HG02973 (cell line): ENCODE measurements around the gene NUP43.
"Not testable (repeated sequence)": the region's sequence is repeated elsewhere in the genome, so short reads cannot be mapped to it uniquely, and the experiment has no call there.

Experiments used
- ATAC-seq: cut with Tn5 transposase; IDR thresholded peaks from one replicate; pipeline ENCODE4 v1.9.1; 2021; ENCODE audit warnings: moderate library complexity; ENCODE audit not compliant: unreplicated experiment

Gene NUP43

DNA sequence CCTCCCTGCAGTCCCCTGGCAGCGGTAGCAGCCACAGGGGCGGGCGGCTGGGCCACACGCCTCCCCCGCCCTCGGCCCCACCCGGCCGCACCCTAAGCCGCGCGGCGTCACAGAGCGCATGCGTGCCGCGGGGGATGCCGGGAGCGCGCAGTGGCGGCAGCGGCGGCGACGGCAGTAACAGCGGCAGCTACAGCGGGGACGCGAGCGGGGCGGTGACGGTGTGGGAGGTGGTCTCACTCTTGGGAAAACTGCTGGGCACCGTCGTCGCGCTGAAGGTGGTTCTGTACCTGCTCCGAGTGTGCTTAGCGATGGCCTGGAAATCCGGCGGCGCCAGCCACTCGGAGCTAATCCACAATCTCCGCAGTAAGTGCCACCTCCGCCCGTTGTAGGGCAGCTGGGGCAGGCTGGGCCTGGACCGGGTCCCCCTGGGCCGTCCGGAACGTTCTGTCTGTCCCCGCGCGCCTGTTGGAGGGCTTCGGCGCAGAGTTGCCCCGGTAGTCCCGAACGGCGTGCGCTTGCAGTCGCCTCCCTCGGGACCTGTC, 3.3 kb upstream of the NUP43 start, which contains the start of gene PCMT1:
PCMT1 (plus strand) TSS at position 148 of the 542 bp plus-strand sequence; CDS start at position 309, 161 bp downstream.
- peak; percentile 74 for ATAC-seq

DNA sequence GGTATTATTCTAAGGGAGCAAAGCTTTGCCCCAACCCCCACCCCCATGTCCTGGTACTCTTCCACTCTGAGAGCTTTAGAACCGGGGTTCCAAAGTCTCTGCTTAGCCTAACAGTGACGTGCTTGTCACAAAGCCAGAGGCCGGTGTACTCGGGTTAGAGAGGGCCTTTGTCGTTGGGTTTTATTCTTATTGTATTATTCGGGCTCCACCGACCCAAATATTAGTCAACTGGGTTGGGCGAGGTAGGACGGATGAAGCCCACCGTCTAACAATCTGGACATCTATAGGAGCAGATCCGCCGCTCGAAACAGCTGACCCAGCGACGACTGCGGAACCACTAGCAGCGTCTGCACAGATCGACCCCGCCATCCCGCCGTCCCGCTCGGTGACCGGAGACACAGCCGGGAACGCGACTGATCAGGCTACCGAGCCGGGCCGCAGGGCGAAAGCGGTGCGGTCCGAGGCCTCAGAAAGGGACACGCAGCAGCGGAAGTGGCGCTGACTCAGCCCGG, 2.8 kb upstream of the NUP43 start:
- ATAC-seq = peak; percentile 1

DNA sequence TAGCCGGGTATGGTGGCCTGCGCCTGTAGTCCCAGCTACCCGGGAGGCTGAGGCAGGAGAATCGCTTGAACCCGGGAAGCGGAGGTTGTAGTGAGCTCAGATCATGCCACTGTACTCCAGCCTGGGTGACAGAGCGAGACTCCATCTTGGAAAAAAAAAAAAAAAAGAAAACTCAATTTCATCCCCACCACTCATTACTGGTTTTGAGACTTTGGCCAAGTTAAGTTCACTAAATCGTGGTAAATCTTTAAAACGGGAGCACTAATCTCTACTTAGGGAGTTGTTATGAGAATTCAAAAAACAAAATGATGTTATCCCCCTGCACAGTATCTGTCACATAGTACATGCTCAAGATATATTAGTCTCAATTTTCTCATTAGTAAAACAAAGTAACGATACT, 1.1 kb downstream of the NUP43 start:
- not testable (repeated sequence) for ATAC-seq

DNA sequence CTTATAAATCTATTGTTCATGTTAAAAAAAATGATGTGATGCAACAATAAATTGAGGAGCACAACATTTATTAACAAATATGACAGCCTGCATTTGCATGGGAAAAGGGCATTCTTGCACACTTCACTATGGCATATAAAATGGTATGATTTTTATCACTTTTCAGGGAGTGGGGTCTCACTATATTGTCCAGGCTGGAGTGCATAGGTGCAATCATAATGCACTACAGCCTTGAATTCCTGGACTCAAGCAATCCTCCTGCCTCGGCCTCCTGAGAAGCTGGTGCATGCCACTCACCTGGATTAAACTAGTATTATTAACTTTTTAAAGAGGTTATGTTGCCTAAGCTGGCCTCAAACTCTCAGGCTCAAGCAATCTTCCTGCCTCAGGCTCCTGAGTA, 11.4 kb downstream of the NUP43 start:
- no peak for ATAC-seq

DNA sequence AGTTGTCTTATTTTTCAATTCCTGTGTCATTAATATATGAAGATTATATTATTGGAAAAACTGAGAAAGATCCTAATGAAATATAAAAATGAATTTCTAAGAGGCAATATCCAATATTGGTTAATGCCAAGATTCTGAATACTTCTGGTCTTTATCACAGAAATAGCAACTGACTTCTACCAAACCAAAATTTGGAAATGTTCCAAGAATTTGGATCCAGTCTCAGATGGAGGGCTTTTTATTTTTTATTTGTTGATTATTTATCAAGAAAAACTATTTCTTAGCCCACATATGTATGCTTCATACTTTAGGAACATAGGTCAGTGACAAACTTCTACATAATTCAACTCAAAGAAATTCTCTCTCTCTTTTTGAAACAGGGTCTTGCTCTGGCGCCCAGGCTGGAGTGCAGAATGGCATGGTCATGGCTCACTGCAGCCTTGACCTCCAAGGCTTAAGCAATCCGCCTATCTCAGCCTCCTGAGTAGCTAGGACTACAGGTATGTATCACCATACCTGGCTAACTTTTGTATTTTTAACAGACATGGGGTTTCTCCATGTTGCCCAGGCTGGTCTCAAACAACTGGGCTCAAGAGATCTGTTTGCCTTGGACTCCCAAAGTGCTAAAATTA, 13.1 kb downstream of the NUP43 start:
- no peak for ATAC-seq

DNA sequence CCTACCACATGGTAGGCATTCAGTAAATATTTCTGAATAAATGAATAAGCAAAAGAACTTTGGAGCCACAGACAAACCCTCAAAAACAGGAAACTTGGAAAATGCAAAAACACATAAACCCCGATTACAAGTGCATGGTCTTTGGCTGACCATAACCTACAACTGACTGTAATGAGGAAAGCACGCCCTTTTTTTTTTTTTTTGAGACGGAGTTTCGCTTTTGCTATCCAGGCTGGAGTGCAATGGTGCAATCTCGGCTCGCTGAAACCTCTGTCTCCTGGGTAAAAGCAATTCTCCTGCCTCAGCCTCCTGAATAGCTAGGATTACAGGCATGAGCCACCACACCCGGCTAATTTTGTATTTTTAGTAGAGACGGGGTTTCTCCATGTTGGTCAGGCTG, 16.5 kb downstream of the NUP43 start:
- ATAC-seq = no peak

DNA sequence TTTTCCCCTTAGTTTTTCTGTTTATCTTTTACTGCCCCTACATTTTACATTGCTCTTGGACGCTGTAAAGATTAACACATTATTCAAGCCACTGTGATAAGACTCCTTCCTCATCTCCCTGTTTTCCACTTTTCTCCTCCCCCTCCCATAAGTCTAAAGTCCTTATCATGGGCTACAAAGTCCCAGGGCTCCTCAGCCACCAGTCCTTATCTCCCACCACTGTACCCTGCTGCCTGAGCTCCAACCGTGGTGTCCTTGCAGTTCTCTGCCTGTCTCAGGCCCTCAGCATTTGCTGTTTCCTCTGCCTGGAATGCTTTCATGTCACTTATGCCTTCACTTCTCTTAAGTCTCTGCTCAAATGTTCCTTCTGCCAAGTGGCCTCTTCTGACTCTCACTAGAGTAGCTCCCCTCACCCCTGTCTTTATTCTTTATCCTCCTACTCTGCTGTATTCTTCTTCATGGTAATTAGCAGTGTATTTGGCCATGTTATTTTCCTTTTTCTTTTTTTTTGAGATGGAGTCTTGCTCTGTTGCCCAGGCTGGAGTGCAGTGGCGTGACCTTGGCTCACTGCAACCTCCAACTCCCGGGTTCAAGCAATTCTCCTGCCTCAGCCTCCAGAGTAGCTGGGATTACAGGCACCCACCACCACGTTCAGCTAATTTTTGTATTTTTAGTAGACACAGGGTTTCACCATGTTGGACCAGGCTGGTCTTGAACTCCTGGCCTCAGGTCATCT, 17.7 kb downstream of the NUP43 start:
- ATAC-seq = no peak

DNA sequence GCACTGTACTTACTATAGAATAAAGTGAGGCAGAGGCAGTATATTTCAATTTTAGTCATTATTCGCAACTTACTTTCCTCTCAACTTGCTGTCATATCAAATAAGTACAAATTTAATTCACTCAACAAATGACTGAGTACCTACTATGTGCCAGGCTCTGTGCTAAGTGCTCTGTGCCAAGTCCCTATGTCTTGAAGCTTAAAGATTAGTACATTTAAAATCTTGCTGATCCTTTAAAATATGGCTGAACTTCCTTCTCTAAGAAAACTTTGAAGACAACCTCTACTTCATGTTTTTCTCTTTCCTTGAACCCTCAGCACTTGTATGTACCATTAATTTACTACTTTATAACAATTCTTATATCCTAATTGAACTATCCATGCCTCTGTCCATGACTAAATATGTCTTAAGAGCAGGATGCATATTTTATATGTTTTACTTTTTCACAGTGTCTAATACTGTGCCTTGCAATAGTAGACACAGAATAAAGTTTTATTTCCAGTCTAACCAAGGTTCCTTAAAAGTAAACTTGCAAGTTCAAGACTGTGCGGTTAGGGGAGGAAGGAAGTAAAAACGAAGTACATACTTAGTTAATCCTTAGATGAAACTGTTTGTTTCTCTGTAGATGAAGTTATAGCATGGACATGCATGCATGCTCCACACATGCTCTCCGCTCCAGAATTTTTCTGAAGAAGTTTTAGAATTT, 18.4 kb downstream of the NUP43 start:
- no peak for ATAC-seq

DNA sequence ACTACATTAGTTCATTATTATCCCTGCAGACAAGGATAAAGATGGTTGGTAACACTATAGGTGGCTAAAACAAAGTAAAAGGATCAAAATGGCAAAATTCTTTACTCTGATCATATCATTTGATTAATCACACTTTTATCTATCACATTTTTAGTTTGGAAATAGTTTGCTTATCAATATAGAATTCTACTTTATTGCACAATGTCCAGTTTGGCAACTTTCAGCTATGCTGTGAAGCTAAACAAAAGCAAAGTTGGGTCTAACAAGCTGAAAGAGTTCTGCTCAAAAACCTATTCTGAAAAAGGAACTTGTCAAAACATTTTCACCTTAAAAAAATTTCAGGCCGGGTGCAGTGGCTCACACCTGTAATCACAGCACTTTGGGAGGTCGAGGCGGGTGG, 20.5 kb downstream of the NUP43 start:
- no peak for ATAC-seq

DNA sequence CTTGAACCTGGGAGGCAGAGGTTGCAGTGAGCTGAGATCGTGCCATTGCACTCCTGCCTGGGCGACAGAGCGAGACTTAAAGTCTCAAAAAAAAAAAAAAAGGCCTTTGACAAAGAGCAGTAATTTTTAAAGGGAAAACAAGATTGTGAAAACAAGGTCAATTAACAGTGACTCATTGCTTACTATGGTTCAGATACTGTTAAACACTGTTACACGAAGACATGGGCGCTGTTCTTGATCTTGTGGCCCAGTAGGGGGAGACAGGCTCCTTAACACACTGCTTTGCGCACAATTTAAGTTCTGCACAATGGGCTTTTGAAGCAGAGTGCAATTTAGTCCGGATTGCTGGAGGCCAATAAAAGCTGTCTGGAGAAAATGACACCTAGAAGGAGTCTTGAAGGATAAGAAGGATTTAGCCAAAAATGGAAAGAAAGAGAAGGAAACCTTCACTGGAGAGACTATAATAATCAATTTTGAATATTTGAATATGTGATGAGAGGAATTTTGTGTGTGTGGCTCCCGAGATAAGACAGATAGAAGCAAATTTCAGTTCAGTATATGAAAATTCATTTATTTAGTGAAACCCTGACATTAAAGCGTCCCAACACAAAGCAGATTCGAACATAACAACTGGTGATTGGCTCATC, 22.4 kb downstream of the NUP43 start:
- ATAC-seq = peak; percentile 51

DNA sequence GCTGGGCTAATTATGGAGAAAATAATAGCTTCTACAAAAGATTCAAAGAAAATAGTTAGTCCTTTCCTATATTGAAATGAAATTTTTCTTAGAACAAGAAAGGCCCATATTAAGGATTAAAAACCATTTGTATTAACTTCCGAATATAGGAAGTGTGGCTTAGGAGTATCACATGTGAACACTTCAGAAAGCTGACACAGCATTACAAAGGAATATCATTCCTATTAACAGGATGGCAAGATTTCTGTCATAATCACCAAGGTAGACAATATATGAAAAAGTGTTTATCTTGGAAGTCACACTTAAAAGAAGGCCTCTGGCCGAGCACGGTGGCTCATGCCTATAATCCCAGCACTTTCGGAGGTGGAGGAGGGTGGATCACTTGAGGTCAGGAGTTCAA, 23.1 kb downstream of the NUP43 start:
- no peak for ATAC-seq

DNA sequence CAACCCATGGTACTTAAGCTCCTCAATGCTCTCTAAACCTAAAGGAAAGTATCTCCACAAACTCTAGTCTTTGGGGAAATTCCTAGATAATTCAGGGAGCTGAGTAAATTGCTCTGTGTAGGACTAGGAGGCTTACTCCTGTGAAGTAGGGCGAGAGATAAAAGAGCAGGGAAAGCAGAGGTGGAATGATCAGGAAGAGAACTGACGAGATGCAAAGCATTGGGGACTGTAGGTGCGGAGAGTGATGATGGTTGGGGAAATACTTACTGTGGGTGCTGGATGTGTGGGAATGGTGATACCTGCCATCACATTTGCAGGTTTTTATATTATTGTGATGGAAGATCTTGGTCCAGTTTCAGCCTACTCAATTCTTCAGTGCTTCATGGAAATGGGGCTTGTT, 26.8 kb downstream of the NUP43 start:
- no peak for ATAC-seq

DNA sequence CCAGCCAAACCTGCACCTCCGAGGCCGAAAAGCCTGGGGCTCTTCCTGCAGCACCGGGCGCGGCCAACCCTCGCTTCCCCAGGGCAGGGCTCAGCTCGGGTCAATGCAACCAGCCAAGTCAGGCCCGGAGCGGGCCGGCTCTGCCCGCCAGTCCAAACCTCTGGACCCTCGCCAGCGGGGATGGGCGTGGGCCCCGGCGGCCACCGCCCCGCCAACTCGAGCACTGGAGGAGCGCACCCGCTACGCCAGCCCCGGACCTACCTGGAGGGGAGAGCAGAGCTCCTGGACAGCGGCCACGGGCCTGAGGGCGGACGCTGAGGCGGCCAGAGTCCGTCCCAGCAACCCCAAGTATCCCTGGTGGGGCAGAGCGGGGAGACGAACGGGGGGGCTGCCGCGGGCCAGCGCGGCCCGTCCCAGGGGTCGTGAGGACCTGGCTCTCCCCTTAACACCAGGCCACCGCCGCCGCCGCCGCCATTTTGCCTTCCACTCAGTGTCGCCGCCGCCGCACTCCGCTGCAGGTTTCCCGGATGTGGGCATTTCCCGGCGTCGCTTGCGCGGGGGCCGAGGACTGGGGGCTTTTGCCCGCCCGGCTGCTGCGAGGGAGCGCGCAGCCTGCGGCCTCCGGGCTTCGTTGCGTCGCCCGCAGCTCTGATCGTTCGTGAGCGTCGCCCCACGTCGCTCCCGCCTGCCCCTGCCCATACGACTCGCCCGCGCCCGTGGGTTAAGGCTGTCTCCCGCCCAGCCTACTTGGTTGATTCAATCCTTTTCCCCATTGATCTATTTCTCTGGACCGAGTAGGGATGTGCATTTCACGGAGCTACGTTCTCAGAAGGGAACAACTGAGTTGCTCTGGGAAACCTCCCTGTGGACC, 28.5 kb downstream of the NUP43 start, which contains the start of gene LATS1:
LATS1 (minus strand) TSS at position 514 of the 871 bp plus-strand sequence. CDS start 15,975 bp downstream, outside the sequence.
- ATAC-seq = peak; percentile 83

DNA sequence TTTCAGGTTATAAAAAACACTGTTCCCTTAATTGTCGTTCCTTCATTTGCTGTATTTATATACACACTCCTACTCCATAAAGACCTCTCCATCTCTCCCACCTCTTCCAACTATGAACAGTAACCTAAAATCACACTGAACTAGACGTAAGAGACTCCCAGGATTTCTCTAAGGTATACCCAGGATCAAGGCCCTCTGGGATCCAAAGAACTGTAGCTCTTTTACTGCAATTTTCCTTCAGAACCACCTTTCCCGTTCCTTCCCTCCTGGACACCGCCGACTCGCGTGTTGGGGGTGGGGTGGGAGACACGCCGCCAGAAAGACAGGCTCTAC, 29.1 kb downstream of the NUP43 start:
- ATAC-seq = no peak

DNA sequence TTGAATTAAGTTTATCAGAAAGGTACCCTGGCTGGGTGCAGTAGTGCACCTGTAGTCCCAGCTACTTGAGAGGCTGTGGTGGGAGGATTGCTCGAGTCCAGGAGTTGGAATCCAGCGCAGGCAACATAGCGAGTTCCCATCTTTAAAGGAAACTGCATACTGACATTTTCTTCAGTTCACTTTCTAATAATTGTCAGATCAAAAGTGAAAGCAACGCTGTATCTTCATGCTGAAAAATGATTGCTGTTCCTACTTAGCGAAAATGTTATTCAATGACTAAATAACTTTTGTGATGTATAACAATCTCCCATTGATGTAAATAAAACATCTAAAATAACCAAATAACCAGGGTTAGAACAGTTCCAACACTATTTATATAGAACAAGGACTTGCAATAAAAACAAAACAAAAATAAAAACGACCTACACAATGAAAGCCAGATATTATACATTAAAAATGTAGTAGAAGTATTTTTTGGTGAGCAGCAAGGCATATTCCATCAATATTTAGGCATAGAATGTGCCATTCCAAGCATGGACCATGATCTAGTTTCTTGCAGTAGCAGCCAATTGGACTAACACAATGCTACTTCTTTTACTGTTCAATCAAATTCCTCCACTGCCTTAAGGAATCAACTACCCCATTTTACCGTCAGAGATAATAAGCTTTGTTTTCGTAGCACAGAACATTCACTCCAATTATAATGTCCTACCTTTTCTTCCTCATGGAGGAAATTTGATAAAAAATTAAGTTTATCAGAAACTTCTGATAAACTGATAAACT, 30.0 kb downstream of the NUP43 start:
- ATAC-seq = no peak

DNA sequence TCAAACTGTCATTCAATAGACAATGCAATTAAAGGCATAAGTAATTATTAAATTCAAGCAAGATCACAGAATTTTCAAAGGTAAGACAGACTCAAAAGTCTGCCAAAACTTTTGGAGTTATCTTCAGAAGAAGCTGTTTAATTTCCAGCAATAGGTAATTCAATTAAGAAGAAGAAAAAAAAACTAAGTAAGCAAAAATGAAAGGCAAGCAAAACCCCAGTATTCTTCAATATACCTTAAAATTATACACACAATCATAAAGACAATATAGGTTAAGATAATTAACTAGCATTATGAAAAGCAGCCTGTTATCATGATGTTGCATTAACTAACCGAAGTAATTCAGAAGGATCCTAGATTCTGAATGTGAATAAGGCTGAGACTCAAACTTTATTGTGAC, 31.9 kb downstream of the NUP43 start:
- no peak for ATAC-seq

DNA sequence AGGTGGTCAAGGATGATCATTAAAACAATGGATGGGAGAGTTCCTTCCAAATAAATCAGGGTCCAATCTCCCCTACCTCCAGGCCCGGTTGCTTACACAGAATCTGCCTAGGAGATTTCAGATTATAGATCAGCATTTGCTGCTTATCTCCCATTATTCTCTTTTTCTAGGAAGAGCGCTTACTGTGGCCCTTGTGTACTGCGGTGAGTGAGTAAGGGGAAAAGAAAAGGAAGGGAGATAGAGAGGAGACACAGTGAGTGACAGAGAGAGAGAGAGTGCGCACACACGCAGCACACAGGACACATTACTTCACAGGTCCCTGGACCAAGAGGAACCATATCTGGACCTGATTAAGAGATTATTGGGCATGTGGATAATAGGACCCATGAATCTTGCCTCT, 34.6 kb downstream of the NUP43 start:
- no peak for ATAC-seq

DNA sequence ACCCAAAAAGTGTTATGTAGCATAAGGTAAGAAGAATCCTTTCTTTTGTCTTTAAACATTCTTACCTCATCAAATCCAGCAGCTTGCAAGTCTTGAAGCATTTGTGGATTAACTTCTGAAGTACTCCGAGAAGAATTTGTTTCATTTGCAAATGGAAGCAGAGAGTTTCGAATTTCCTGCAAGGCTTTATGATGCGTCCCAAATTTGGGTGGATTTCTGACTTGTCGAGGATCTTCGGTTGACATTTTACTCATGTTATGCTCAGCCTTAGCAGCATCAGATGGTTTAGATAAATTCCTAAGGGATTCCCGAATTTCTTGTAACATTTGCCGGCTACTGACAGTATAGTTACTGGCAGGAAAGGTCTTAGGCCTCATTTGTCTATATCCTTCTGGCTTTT, 44.6 kb downstream of the NUP43 start:
- no peak for ATAC-seq

DNA sequence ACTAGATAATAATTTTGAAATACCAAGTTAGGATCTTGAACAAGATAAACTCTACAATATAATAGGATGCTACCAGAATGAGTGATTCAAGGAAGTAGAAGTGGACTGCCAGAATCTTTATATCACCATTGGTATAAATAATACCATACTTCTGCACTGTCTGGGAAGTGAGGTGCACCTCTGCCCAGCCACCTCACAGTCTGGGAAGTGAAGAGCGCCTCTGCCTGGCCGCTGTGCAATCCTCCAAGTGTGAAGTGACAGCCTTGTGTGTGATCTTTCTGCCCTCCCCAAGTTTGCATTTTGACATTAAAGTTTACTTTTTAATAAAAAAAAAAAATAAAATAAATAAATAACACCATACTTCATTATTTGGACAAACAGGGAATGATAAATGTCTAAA, 47.2 kb downstream of the NUP43 start:
- ATAC-seq = no peak
